ENCODE data around the gene AFF1.
"Not testable (repeated sequence)": the region's sequence is repeated elsewhere in the genome, so short reads cannot be mapped to it uniquely, and the experiment has no call there.

The AFF1 gene

GRCh38 chr4:87012265-87012953, 77.6 kb downstream of the AFF1 start:
- Histone ChIP-seq H3K9ac (ENCODE audit: low read length) (no peak overlapping the region), H4K20me1 (ENCODE audit: low read depth, low read length) (no peaks in the 10 kb centered on the region), H3K27ac (ENCODE audit: low read depth, low read length) (no peak overlapping the region), H3K4me3 (ENCODE audit: insufficient read depth, low read length, poor library complexity, severe bottlenecking) (no peak overlapping the region), H3K9me3 (ENCODE audit: insufficient read depth, low read length) (no peaks in the 10 kb centered on the region), H3K79me2 (ENCODE audit: insufficient read depth, low read length) (no peaks in the 10 kb centered on the region), H3K9me2 (replicated peaks; ENCODE audit: insufficient read depth, low read length) (no peaks in the 10 kb centered on the region), H3K27me3 (ENCODE audit: low read length) (no peaks in the 10 kb centered on the region), H3K4me2 (ENCODE audit: low read depth, low read length, poor library complexity, severe bottlenecking) (no peak overlapping the region), H3K36me3 (ENCODE audit: low read length) (no peaks in the 10 kb centered on the region), H2AFZ (ENCODE audit: low read depth, low read length, severe bottlenecking) (no peak overlapping the region), H3F3A (ENCODE audit: insufficient read depth) (no peaks in the 10 kb centered on the region)
- TF ChIP-seq CTCF (IDR thresholded peaks at IDR 0.05; ENCODE audit: insufficient read depth, low read length, poor library complexity, severe bottlenecking) (no peak), EZH2phosphoT487 (conservative IDR thresholded peaks at IDR 0.05; ENCODE audit: low read length) (no peak)

- not testable (repeated sequence) for H3F3A ChIP-seq (ENCODE audit: insufficient read depth); H3K27ac ChIP-seq (ENCODE audit: low read depth, low read length); H3K4me3 ChIP-seq (ENCODE audit: insufficient read depth, low read length, poor library complexity, severe bottlenecking); H2AFZ ChIP-seq (ENCODE audit: low read depth, low read length, severe bottlenecking); H3K9ac ChIP-seq (ENCODE audit: low read length); H3K36me3 ChIP-seq (ENCODE audit: low read length); H3K79me2 ChIP-seq (ENCODE audit: insufficient read depth, low read length); H4K20me1 ChIP-seq (ENCODE audit: low read depth, low read length); H3K4me2 ChIP-seq (ENCODE audit: low read depth, low read length, poor library complexity, severe bottlenecking); H3K27me3 ChIP-seq (ENCODE audit: low read length); H3K9me2 ChIP-seq (replicated peaks; ENCODE audit: insufficient read depth, low read length); H3K9me3 ChIP-seq (ENCODE audit: insufficient read depth, low read length)
Observed at GRCh38 chr4:87012954-87013308, 78.1 kb downstream of the AFF1 start.

GRCh38 chr4:87014284-87014782, 79.5 kb downstream of the AFF1 start:
- H3K4me2 ChIP-seq (ENCODE audit: low read depth, low read length, poor library complexity, severe bottlenecking), result no peak overlapping the region

More at GRCh38 chr4:87014284-87014782, 79.5 kb downstream of the AFF1 start:
- H3K9me3 ChIP-seq (ENCODE audit: insufficient read depth, low read length), result no peaks in the 10 kb centered on the region
- no peaks in the 10 kb centered on the region for H4K20me1 ChIP-seq (ENCODE audit: low read depth, low read length)
- H3K9me2 ChIP-seq (replicated peaks; ENCODE audit: insufficient read depth, low read length), result no peaks in the 10 kb centered on the region
- H2AFZ ChIP-seq (ENCODE audit: low read depth, low read length, severe bottlenecking), result no peak overlapping the region
- no peak overlapping the region for H3K27ac ChIP-seq (ENCODE audit: low read depth, low read length)
- TF ChIP-seq CTCF (IDR thresholded peaks at IDR 0.05; ENCODE audit: insufficient read depth, low read length, poor library complexity, severe bottlenecking), result no peak
- no peak for TF ChIP-seq EZH2phosphoT487 (conservative IDR thresholded peaks at IDR 0.05; ENCODE audit: low read length)
- no peak overlapping the region for H3K9ac ChIP-seq (ENCODE audit: low read length)
- H3K27me3 ChIP-seq (ENCODE audit: low read length), result no peaks in the 10 kb centered on the region
- no peaks in the 10 kb centered on the region for H3K36me3 ChIP-seq (ENCODE audit: low read length)
- no peaks in the 10 kb centered on the region for H3K79me2 ChIP-seq (ENCODE audit: insufficient read depth, low read length)
- H3K4me3 ChIP-seq (ENCODE audit: insufficient read depth, low read length, poor library complexity, severe bottlenecking), result no peak overlapping the region
- H3F3A ChIP-seq (ENCODE audit: insufficient read depth), result no peaks in the 10 kb centered on the region
